Keratinocyte (primary cell): ENCODE measurements around the gene MGAT5. TPM values are rescaled to one million over a fixed set of nuclear protein-coding genes. Genes with fewer than 3 reads are reported as not detected.

ENCODE experiments used
- DNase-seq: peaks from one replicate; pipeline ENCODE4 v3.0.0-alpha.2; 2011; ENCODE audit warnings: low read depth, missing footprints, low spot score
- FAIRE-seq: peaks from 2 replicates; lab custom pipeline; 2011; peaks lifted over from hg19 to GRCh38; lab: Jason Lieb, UNC
- H2AFZ ChIP-seq: 2 replicates; pipeline ENCODE4 v1.6.0; 2012; ENCODE audit warnings: low read length, control low read depth, inconsistent platforms; ENCODE audit not compliant: control insufficient read depth
- H3K27ac ChIP-seq: 2 replicates; pipeline ENCODE4 v1.5.1; 2011; ENCODE audit warnings: low read length; ENCODE audit not compliant: control insufficient read depth, insufficient read depth
- H3K27me3 ChIP-seq: 3 replicates; pipeline ENCODE4 v1.6.0; 2011; ENCODE audit warnings: low read length; ENCODE audit not compliant: control insufficient read depth, insufficient read depth; ENCODE audit errors: extremely low read depth
- H3K36me3 ChIP-seq, 2 experiments: 2 replicates in 1 of 2; 3 replicates in 1 of 2; pipeline ENCODE4 v1.5.1; 2011; ENCODE audit warnings: low read length in 2 of 2, mild to moderate bottlenecking in 1 of 2; ENCODE audit not compliant: control insufficient read depth in 2 of 2, insufficient read depth in 2 of 2; ENCODE audit errors: extremely low read depth in 1 of 2
- H3K4me1 ChIP-seq: 3 replicates; pipeline ENCODE4 v1.5.1; 2011; ENCODE audit warnings: low read length; ENCODE audit not compliant: control insufficient read depth, insufficient read depth; ENCODE audit errors: extremely low read depth
- H3K4me2 ChIP-seq: 3 replicates; pipeline ENCODE4 v1.6.0; 2011; ENCODE audit warnings: low read depth, low read length; ENCODE audit not compliant: control insufficient read depth, insufficient read depth; ENCODE audit errors: extremely low read depth
- H3K4me3 ChIP-seq, 3 experiments: fragments of 200-600 bp in 1 of 3; sonication (generic) in 1 of 3; 2 replicates in 2 of 3; 3 replicates in 1 of 3; pipeline ENCODE4 v1.5.1; 2011 to 2016; ENCODE audit warnings: low read length in 3 of 3, mild to moderate bottlenecking in 3 of 3, control low read depth in 2 of 3, inconsistent platforms in 1 of 3, low read depth in 1 of 3, mixed read lengths in 1 of 3, mixed run types in 1 of 3, moderate library complexity in 1 of 3; ENCODE audit not compliant: control insufficient read depth in 2 of 3, insufficient read depth in 2 of 3; ENCODE audit errors: extremely low read depth in 1 of 3
- H3K79me2 ChIP-seq: 2 replicates; pipeline ENCODE4 v1.6.0; 2012; ENCODE audit warnings: low read length; ENCODE audit not compliant: control insufficient read depth, insufficient read depth
- H3K9ac ChIP-seq: 3 replicates; pipeline ENCODE4 v1.6.0; 2011; ENCODE audit warnings: low read length; ENCODE audit not compliant: control insufficient read depth, insufficient read depth; ENCODE audit errors: extremely low read depth
- H3K9me1 ChIP-seq: 3 replicates; pipeline ENCODE4 v1.6.0; 2011; ENCODE audit warnings: low read length; ENCODE audit not compliant: control insufficient read depth, insufficient read depth; ENCODE audit errors: extremely low read depth
- H3K9me3 ChIP-seq: 2 replicates; pipeline ENCODE4 v1.5.1; 2012; ENCODE audit warnings: low read depth, low read length; ENCODE audit not compliant: control insufficient read depth
- H4K20me1 ChIP-seq: 3 replicates; pipeline ENCODE4 v1.6.0; 2011; ENCODE audit warnings: low read length; ENCODE audit not compliant: control insufficient read depth, insufficient read depth; ENCODE audit errors: extremely low read depth
- CTCF ChIP-seq, 3 experiments: IDR thresholded peaks in 1 of 3; conservative IDR thresholded peaks in 1 of 3; optimal IDR thresholded peaks in 1 of 3; 2 replicates in 2 of 3; 3 replicates in 1 of 3; pipeline versions ENCODE3 to v1.5.1; 2011; ENCODE audit warnings: low read length in 3 of 3, mild to moderate bottlenecking in 3 of 3, moderate library complexity in 2 of 3, control low read depth in 1 of 3, inconsistent platforms in 1 of 3; ENCODE audit not compliant: insufficient read depth in 2 of 3; ENCODE audit errors: extremely low read depth in 1 of 3
- EZH2 ChIP-seq: IDR thresholded peaks from one replicate; pipeline ENCODE4 v1.6.1; 2012; ENCODE audit warnings: inconsistent platforms, mild to moderate bottlenecking, low read length, moderate library complexity
- dilution Hi-C: fragments of 300-500 bp; cut with MboI; formaldehyde crosslinking; loops from one replicate; pipeline ENCODE4 v1.7.0; 2020; ENCODE audit warnings: low sequenced_read_pairs; ENCODE audit not compliant: extremely low pct_ligation_motif_present
- polyA plus RNA-seq, 5 experiments: library from polyadenylated mRNA; depleted of rRNA in 3 of 5; stranded (reverse) in 3 of 5; stranded (forward) in 1 of 5; unstranded in 1 of 5; fragments of >200 nt; gene quantifications; 1 replicate in 1 of 5; 2 replicates in 3 of 5; 3 replicates in 1 of 5; pipeline versions ENCODE4 v1.2.1 to v1.2.3, GENCODE V29; 2011 to 2012; ENCODE audit warnings: missing spikeins in 2 of 5, low read depth in 1 of 5, low replicate concordance in 1 of 5

The MGAT5 gene
- polyA plus RNA-seq, 1 donor (not counting 4 experiments of a cell fraction or from before 2014, with no cell fraction given), result 23.0 TPM

- peaks cover 1% of the 10 kb centered on the region for H3K79me2 ChIP-seq
Measured at GRCh38 chr2:134290358-134290757, 36.5 kb downstream of the MGAT5 start.

GRCh38 chr2:134292514-134292913, 38.6 kb downstream of the MGAT5 start:
- no peaks in the 10 kb centered on the region for H3K27me3 ChIP-seq
- peaks cover 1% of the 10 kb centered on the region for H3K79me2 ChIP-seq
- DNase-seq, result no peak
- no peak for FAIRE-seq
- dilution Hi-C loops, result no loop called here
- H3K4me1 ChIP-seq, result peaks cover 10% of the 10 kb centered on the region
- TF ChIP-seq EZH2 (no peak), CTCF (optimal IDR thresholded peaks at IDR 0.05 in 1 of 3, IDR thresholded peaks at IDR 0.05 in 1 of 3, conservative IDR thresholded peaks at IDR 0.05 in 1 of 3; ENCODE audit: extremely low read depth in 1 of 3, insufficient read depth in 2 of 3, low read length in 3 of 3) (no peak)
- peaks cover 4% of the 10 kb centered on the region for H4K20me1 ChIP-seq
- H2AFZ ChIP-seq, result no peak overlapping the region
- no peaks in the 10 kb centered on the region for H3K9me1 ChIP-seq
- H3K4me3 ChIP-seq, result no peak overlapping the region
- no peaks in the 10 kb centered on the region for H3K36me3 ChIP-seq
- H3K4me2 ChIP-seq, result no peak overlapping the region
- H3K9ac ChIP-seq, result no peak overlapping the region
- H3K9me3 ChIP-seq, result no peaks in the 10 kb centered on the region
- H3K27ac ChIP-seq, result no peak overlapping the region

More at GRCh38 chr2:134290358-134290757, 36.5 kb downstream of the MGAT5 start:
- Histone ChIP-seq H3K4me3 (no peak overlapping the region), H3K9ac (no peak overlapping the region), H3K9me3 (no peaks in the 10 kb centered on the region), H3K9me1 (no peaks in the 10 kb centered on the region), H3K4me1 (peaks cover 2% of the 10 kb centered on the region), H3K27me3 (no peaks in the 10 kb centered on the region), H3K4me2 (no peak overlapping the region), H4K20me1 (peaks cover 4% of the 10 kb centered on the region), H3K36me3 (no peaks in the 10 kb centered on the region), H3K27ac (no peak overlapping the region), H2AFZ (no peak overlapping the region)
- dilution Hi-C loops, result no loop called here
- TF ChIP-seq EZH2, result no peak
- FAIRE-seq, result no peak
- no peak for DNase-seq
